ENCODE results near the gene MAGEF1. TPM values are rescaled to one million over a fixed set of nuclear protein-coding genes. Genes with fewer than 3 reads are reported as not detected.
A peak's percentile ranks its signal among the peaks of the same experiment; 100 is the strongest.

Gene MAGEF1
- total and polyA plus RNA-seq, 2 of the 8 experiments (the other 6 are each of a cell fraction or from before 2014, with no cell fraction given) = 26.5 to 56.7 TPM

GRCh38 chr3:184746131-184747120 is 34.6 kb upstream of the MAGEF1 start:
- DNase-seq (ENCODE audit: low read depth in 1 of 2, low spot score in 2 of 2) (no peak), FAIRE-seq (no peak)
- no peak overlapping the region for H3K14ac ChIP-seq (ENCODE audit: insufficient read length)
- peak overlapping the region; percentile 27; the same call in 1 of the 2 replicates for H2BK12ac ChIP-seq (ENCODE audit: low read depth, low read length)
- no peak overlapping the region for H4K5ac ChIP-seq (ENCODE audit: insufficient read length, low read depth, low read length)
- H2AK5ac ChIP-seq (ENCODE audit: low read depth, low read length) = peak overlapping the region; percentile 68; the same call in 1 of the 2 replicates
- H3K4me1 ChIP-seq (replicated peaks in 1 of 4; ENCODE audit: control insufficient read depth in 3 of 4, insufficient read depth in 4 of 4, low read length in 3 of 4) = peaks cover 1 to 9% (median 5%) of the 10 kb centered on the region in 4 experiments; a peak in 5 of 7 replicates
- no peaks in the 10 kb centered on the region for H3K79me1 ChIP-seq (ENCODE audit: low read depth, low read length)
- no peaks in the 10 kb centered on the region for H3K23me2 ChIP-seq (ENCODE audit: low read depth, low read length)
- H4K8ac ChIP-seq (ENCODE audit: extremely low read depth, insufficient read depth, low read length) = no peak overlapping the region
- POLR2A ChIA-PET (ENCODE audit: partially characterized antibody) = interaction anchor here (3.8 kb wide), 1 partner anchor 35 kb away, joined by 11 read pairs; the partner anchor contains the start of gene MAGEF1
- no peaks in the 10 kb centered on the region for H3K36me3 ChIP-seq (ENCODE audit: control insufficient read depth in 2 of 4, insufficient read depth in 4 of 4, low read length in 3 of 4)
- no peak overlapping the region for H2BK120ac ChIP-seq (replicated peaks; ENCODE audit: low read depth, low read length)
- no peak overlapping the region for H3K18ac ChIP-seq (ENCODE audit: extremely low read depth, low read length)
- H3K4me3 ChIP-seq (ENCODE audit: extremely low read depth in 1 of 4, insufficient read depth in 2 of 4, low read depth in 3 of 4, low read length in 4 of 4) = no peak overlapping the region
- H3K23ac ChIP-seq (ENCODE audit: insufficient read length) = no peak overlapping the region
- no peak overlapping the region for H3K56ac ChIP-seq (replicated peaks; ENCODE audit: insufficient read length, low read depth, low read length)
- no peak overlapping the region for H2BK5ac ChIP-seq (ENCODE audit: low read depth, low read length)
- no peak for TF ChIP-seq SIX5 (IDR thresholded peaks at IDR 0.05; ENCODE audit: low read depth, low read length)
- TF ChIP-seq CEBPB (IDR thresholded peaks at IDR 0.05; ENCODE audit: low read depth, low read length) = 0 out of 2 replicates have a peak, but pooled peaks have one; percentile 50
- H4K20me1 ChIP-seq (replicated peaks in 1 of 2; ENCODE audit: control insufficient read depth in 1 of 2, insufficient read depth in 2 of 2, low read length in 2 of 2) = no peaks in the 10 kb centered on the region
- 78% methylated on average over 14 of the region's 14 CpGs; no CpG with 5 or more reads in 1 of the 2 experiments for WGBS, 2 experiments (ENCODE audit: extremely low coverage in 1 of 2, insufficient coverage in 1 of 2, insufficient read length in 1 of 2, insufficient replicate concordance in 2 of 2, low coverage in 1 of 2, low lambda C conversion rate in 2 of 2, missing lambda C conversion rate in 1 of 2)
- no peak overlapping the region for H3K27ac ChIP-seq (ENCODE audit: low read depth, low read length)
- H3K9ac ChIP-seq (replicated peaks in 1 of 4; ENCODE audit: extremely low read depth in 1 of 4, low read depth in 3 of 4, low read length in 3 of 4) = no peak overlapping the region
- H2AFZ ChIP-seq (ENCODE audit: low read length) = no peak overlapping the region
- CTCF ChIA-PET (ENCODE audit: partially characterized antibody) = interaction anchor here (0.6 to 7.6 kb wide), 17 partner anchors 9 to 204 kb away, joined by 3 to 100 read pairs (median 4); no protein-coding TSS in a partner anchor
- H2BK20ac ChIP-seq (ENCODE audit: low read length) = 0 out of 2 replicates have a peak overlapping the region, but pooled peaks have one; percentile 88
- H4K91ac ChIP-seq (replicated peaks; ENCODE audit: insufficient read length, low read length) = peak overlapping the region; percentile 37
- H3K9me3 ChIP-seq (ENCODE audit: insufficient read depth in 2 of 2, low read depth in 1 of 2, low read length in 1 of 2) = no peaks in the 10 kb centered on the region
- H3K27me3 ChIP-seq (replicated peaks in 1 of 4; ENCODE audit: control insufficient read depth in 3 of 4, extremely low read depth in 1 of 4, insufficient read depth in 3 of 4, low read length in 3 of 4) = peaks cover 0 to 4% (median 1%) of the 10 kb centered on the region in 4 experiments; a peak in 2 of 7 replicates
- H3K4me2 ChIP-seq (ENCODE audit: insufficient read depth in 1 of 2, low read depth in 2 of 2, low read length in 2 of 2) = no peak overlapping the region
- H3K4ac ChIP-seq (replicated peaks; ENCODE audit: insufficient read length, low read depth, low read length) = no peak overlapping the region
- no peaks in the 10 kb centered on the region for H3K79me2 ChIP-seq (ENCODE audit: control insufficient read depth in 1 of 2, insufficient read depth in 2 of 2, low read length in 2 of 2)
- peak overlapping the region; percentile 75; the same call in 1 of the 2 replicates for H2BK15ac ChIP-seq (ENCODE audit: low read length)
